Progenitor cell of endocrine pancreas (in vitro differentiated cells): ENCODE data around the gene ANKS1A. TPM values are rescaled to one million over a fixed set of nuclear protein-coding genes. Genes with fewer than 3 reads are reported as not detected.

Experiments used
- DNase-seq: peaks from one replicate; pipeline ENCODE4 v3.0.0; 2021; ENCODE audit warnings: low spot score; ENCODE audit not compliant: unreplicated experiment
- H3K27ac Mint-ChIP-seq: 2 replicates; pipeline ENCODE4 v1.8.0; 2021; ENCODE audit warnings: mild to moderate bottlenecking, moderate library complexity, mixed read lengths
- H3K27me3 Mint-ChIP-seq: 2 replicates; pipeline ENCODE4 v1.8.0; 2021; ENCODE audit warnings: mixed read lengths
- H3K36me3 Mint-ChIP-seq: 2 replicates; pipeline ENCODE4 v1.8.0; 2022; ENCODE audit warnings: mixed read lengths; ENCODE audit not compliant: insufficient read depth
- H3K4me1 Mint-ChIP-seq: 2 replicates; pipeline ENCODE4 v1.8.0; 2021; ENCODE audit warnings: low read depth, mixed read lengths
- H3K4me3 Mint-ChIP-seq: 2 replicates; pipeline ENCODE4 v1.8.0; 2021; ENCODE audit warnings: low read depth, mild to moderate bottlenecking, moderate library complexity, mixed read lengths
- H3K9me3 Mint-ChIP-seq: 2 replicates; pipeline ENCODE4 v1.8.0; 2021; ENCODE audit warnings: low read depth, mixed read lengths
- total RNA-seq: library from RNA; stranded (reverse); gene quantifications from 2 replicates; pipeline ENCODE4 v1.2.1, GENCODE V29; 2021
- TF ChIP-seq, protein P1 (sequence below): fragments of 200-600 bp; sonication (generic); IDR thresholded peaks from one replicate; pipeline ENCODE4 v1.5.0; 2021; ENCODE audit warnings: antibody characterized with exemption, mild to moderate bottlenecking; ENCODE audit not compliant: unreplicated experiment

ANKS1A gene
- total RNA-seq, 1 donor from 2014 or later, result 36.4 TPM

DNA sequence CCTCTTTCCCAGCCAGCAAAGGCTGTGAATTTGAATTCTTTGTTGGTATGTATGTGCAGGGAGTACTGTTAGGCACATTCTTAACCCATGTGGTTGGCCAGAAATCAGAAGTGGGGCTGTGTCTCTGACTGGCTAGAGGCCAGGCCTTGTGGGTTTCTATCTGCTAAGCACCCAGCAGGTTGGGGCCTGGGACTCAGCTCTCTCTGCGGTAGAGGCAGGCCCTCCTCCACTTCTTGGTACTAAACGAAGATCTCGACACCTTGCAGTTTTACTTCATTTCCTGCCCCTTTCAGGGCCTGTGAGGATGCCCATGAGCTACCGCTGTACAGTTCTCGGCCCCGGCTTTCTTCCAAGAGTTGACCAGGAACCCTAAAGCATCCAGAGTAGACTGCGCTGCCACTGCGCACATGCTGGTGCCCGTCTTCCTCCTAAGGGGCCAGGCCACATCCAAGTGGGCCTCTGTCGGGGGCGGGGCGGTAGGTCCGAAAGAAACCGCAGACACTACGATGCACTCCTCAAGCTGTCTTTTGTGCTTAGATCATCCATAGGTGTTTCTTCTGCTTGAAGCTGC is 201.0 kb downstream of the ANKS1A start:
- no peaks in the 10 kb centered on the region for H3K9me3 Mint-ChIP-seq
- TF ChIP-seq, protein P1, sequence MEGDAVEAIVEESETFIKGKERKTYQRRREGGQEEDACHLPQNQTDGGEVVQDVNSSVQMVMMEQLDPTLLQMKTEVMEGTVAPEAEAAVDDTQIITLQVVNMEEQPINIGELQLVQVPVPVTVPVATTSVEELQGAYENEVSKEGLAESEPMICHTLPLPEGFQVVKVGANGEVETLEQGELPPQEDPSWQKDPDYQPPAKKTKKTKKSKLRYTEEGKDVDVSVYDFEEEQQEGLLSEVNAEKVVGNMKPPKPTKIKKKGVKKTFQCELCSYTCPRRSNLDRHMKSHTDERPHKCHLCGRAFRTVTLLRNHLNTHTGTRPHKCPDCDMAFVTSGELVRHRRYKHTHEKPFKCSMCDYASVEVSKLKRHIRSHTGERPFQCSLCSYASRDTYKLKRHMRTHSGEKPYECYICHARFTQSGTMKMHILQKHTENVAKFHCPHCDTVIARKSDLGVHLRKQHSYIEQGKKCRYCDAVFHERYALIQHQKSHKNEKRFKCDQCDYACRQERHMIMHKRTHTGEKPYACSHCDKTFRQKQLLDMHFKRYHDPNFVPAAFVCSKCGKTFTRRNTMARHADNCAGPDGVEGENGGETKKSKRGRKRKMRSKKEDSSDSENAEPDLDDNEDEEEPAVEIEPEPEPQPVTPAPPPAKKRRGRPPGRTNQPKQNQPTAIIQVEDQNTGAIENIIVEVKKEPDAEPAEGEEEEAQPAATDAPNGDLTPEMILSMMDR, result no peak
- peaks cover 9% of the 10 kb centered on the region for H3K4me1 Mint-ChIP-seq
- H3K4me3 Mint-ChIP-seq, result no peak overlapping the region
- peaks cover 10% of the 10 kb centered on the region for H3K36me3 Mint-ChIP-seq
- no peaks in the 10 kb centered on the region for H3K27me3 Mint-ChIP-seq
- no peak overlapping the region for H3K27ac Mint-ChIP-seq
- no peak for DNase-seq

DNA sequence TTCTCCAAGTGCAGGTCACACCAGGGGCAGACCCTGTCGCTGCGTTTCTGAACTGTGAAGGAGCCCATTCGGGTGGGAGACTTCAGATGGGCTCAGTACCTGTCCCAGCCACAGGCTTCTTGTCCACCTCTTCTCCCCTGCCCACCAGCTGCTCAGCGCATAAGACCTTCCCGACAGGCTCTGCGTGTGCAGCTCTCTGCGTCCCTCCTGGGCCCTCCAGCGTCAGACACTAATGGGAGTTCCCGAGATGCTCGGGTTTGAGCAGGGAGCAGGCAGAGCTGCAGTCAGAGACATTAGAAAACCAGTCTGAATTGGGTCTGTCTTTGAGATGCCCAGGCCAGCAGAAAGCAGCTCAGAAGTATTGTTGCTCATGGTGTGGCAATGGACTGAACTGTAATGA is 201.7 kb downstream of the ANKS1A start:
- Mint-ChIP-seq H3K27ac (no peak overlapping the region), H3K4me3 (no peak overlapping the region)
- DNase-seq, result no peak

DNA sequence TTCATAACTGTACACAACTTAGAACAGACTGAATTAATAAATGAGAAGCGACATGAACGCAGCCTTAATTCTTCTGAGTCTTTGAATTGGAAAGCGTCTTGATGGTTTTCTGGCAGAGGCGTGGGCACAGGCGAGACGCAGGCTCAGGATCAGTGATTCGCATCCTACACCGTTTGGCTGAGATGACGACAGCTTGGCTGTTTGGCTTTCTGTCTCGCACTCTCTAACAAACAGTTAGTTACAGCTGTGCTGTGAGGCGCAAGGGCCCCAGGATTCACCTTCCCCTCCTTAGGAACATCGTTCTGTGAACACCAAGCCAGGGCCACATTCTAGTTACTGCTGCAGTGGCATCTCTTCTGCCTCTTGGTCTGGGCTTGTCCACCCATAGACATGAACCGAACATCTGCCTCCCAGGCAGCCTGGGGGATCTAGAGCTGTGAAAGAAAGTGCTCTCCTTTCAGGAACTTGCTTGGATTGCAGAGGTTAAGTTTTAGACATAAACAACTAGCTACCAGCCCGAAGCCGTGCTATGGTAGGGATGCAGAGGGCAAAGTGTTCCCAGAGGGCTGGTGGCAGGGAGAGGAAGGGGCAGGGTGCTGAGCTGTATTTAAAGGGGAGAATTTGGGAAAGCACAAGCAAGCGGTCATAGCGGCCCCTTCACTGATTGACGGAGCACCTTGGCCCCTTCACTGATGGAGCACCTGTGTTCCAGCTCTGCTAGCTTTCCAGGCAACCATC is 202.5 kb downstream of the ANKS1A start:
- Mint-ChIP-seq H3K36me3 (peaks cover 10% of the 10 kb centered on the region), H3K4me1 (peaks cover 13% of the 10 kb centered on the region), H3K4me3 (no peak overlapping the region), H3K27me3 (no peaks in the 10 kb centered on the region), H3K9me3 (no peaks in the 10 kb centered on the region), H3K27ac (peak overlapping the region; percentile 64)
- TF ChIP-seq, protein P1, result no peak
- no peak for DNase-seq

More for the DNA sequence above, 201.7 kb downstream of the ANKS1A start:
- Mint-ChIP-seq H3K27me3 (no peaks in the 10 kb centered on the region), H3K36me3 (peaks cover 10% of the 10 kb centered on the region), H3K4me1 (peaks cover 11% of the 10 kb centered on the region), H3K9me3 (no peaks in the 10 kb centered on the region)
- TF ChIP-seq, protein P1, result no peak

DNA sequence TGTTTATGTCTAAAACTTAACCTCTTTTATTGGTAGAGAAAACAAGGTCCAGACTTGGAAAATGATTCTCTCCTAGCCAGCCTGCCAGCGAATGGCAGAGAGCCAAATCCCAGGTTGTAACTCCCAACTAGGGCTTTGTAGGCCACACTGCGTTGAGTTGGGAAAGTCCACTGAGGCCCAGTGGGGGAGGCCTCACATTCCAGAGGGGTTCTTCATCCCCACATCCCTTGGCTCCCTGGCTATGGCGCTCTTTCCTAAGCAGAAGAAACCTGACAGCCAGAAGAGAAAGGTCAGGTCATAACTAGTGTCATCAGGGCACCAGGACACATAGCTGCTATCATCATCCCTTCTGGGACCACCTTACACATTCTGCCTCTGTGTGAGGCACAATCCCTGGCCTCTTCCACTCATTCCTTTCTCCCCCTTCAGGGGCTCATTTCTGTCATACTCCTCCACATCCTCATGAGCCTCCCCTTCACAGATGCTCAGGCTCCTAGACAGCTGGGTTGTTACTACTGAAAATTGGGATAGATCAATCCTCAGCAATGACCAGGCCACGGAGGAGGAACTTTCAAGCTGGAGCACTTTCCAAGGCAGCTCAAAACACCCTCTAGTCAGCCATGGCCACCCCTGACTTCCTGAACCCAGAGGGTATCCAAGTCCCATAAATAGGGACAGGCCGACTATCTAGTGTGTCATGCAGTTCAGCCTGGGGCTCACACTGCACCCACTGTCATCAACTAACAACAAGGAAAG is 203.5 kb downstream of the ANKS1A start:
- H3K9me3 Mint-ChIP-seq, result no peaks in the 10 kb centered on the region
- TF ChIP-seq, protein P1, result no peak
- peaks cover 19% of the 10 kb centered on the region for H3K4me1 Mint-ChIP-seq
- no peak for DNase-seq
- H3K36me3 Mint-ChIP-seq, result peaks cover 10% of the 10 kb centered on the region
- no peak overlapping the region for H3K4me3 Mint-ChIP-seq
- no peaks in the 10 kb centered on the region for H3K27me3 Mint-ChIP-seq
- no peak overlapping the region for H3K27ac Mint-ChIP-seq

DNA sequence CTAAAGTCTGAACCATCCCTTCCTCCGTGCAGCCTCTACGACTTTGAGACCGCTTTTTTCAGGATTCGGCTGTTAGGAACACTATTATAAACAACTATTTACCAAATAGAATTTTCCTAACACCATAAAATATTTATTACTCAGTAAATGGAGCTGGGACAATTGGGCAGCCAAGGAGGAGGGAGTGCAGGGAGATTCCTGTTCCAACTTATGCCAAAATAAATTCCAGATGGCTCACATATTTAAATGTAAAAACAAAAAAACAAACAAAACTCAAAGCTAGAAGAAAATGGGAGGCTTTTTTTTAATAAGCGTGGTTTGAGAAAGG is 204.0 kb downstream of the ANKS1A start:
- peaks cover 20% of the 10 kb centered on the region for H3K4me1 Mint-ChIP-seq
- no peak overlapping the region for H3K4me3 Mint-ChIP-seq
- no peaks in the 10 kb centered on the region for H3K9me3 Mint-ChIP-seq
- TF ChIP-seq, protein P1, result no peak
- no peak overlapping the region for H3K27ac Mint-ChIP-seq
- H3K36me3 Mint-ChIP-seq, result peaks cover 10% of the 10 kb centered on the region
- H3K27me3 Mint-ChIP-seq, result no peaks in the 10 kb centered on the region
- DNase-seq, result no peak
